ENCODE measurements around the gene STX16. TPM values are rescaled to one million over a fixed set of nuclear protein-coding genes. Genes with fewer than 3 reads are reported as not detected.

Gene STX16
- total RNA-seq, 1 experiment from 2014 or later: 44.5 TPM

DNA sequence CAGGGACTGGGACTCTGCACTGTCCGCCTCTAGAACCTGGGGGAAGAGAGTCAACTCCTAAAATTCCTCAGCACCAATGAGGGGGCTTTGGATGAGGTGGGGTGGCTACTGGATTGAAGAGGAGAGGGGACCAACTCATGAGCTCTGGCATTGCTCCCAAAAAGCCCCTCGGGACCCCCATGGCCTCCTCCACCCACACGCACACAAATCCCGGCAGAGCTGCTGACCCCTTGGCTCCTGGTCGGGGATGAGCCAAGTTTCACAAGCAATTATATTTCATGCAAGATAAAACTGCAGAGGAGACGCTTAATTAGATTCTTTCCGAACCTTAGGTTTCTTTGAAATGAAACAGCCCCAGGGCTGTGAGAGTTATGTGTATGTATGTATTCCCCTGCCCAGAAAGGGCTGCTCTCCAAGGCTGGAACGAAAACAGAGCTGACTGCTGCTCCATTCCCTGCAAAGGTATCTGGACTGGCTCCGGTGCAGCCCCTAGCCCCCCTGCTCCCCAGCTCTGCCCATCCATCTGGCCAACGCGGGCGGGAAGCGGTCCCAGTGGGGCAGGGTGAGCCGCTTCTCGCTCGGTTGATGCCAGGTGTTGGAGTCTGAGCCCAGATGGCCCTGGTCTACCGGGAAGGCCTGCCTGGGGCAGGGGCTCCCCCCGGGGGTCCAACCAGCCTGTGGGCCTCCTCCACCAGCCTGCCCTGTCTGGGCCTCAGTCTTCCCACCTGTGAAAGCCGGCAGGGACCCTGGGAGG, 46.8 kb upstream of the STX16 start:
- CTCF ChIA-PET: no interaction called here
- Histone ChIP-seq H3K4me3 (ENCODE audit: low read depth, low read length, poor library complexity, severe bottlenecking) (no peak overlapping the region), H3K9me3 (ENCODE audit: low read depth, low read length, poor library complexity, severe bottlenecking) (no peaks in the 10 kb centered on the region), H3K27ac (ENCODE audit: low read depth, low read length, poor library complexity, severe bottlenecking) (no peak overlapping the region), H3K27me3 (replicated peaks; ENCODE audit: insufficient read depth, low read depth, low read length, poor library complexity) (no peaks in the 10 kb centered on the region), H3K36me3 (ENCODE audit: insufficient read depth, low read length, poor library complexity, severe bottlenecking) (no peaks in the 10 kb centered on the region), H3K4me1 (ENCODE audit: insufficient read depth, low read length, poor library complexity, severe bottlenecking) (no peaks in the 10 kb centered on the region)
- BruUV-seq (replicated peaks): no TSS peak
- no peak for DNase-seq (ENCODE audit: low spot score)
- POLR2A ChIA-PET (ENCODE audit: low non-redundant PET): no interaction called here
- TF ChIP-seq, protein P1, sequence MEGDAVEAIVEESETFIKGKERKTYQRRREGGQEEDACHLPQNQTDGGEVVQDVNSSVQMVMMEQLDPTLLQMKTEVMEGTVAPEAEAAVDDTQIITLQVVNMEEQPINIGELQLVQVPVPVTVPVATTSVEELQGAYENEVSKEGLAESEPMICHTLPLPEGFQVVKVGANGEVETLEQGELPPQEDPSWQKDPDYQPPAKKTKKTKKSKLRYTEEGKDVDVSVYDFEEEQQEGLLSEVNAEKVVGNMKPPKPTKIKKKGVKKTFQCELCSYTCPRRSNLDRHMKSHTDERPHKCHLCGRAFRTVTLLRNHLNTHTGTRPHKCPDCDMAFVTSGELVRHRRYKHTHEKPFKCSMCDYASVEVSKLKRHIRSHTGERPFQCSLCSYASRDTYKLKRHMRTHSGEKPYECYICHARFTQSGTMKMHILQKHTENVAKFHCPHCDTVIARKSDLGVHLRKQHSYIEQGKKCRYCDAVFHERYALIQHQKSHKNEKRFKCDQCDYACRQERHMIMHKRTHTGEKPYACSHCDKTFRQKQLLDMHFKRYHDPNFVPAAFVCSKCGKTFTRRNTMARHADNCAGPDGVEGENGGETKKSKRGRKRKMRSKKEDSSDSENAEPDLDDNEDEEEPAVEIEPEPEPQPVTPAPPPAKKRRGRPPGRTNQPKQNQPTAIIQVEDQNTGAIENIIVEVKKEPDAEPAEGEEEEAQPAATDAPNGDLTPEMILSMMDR (conservative IDR thresholded peaks at IDR 0.05; ENCODE audit: low read depth, low read length): no peak
- TF ChIP-seq EZH2 (IDR thresholded peaks at IDR 0.05; ENCODE audit: borderline replicate concordance, low read depth, low read length, poor library complexity, severe bottlenecking): no peak
- intact Hi-C loops (cut with micrococcal nuclease; ENCODE audit: unreplicated experiment): no loop called here

DNA sequence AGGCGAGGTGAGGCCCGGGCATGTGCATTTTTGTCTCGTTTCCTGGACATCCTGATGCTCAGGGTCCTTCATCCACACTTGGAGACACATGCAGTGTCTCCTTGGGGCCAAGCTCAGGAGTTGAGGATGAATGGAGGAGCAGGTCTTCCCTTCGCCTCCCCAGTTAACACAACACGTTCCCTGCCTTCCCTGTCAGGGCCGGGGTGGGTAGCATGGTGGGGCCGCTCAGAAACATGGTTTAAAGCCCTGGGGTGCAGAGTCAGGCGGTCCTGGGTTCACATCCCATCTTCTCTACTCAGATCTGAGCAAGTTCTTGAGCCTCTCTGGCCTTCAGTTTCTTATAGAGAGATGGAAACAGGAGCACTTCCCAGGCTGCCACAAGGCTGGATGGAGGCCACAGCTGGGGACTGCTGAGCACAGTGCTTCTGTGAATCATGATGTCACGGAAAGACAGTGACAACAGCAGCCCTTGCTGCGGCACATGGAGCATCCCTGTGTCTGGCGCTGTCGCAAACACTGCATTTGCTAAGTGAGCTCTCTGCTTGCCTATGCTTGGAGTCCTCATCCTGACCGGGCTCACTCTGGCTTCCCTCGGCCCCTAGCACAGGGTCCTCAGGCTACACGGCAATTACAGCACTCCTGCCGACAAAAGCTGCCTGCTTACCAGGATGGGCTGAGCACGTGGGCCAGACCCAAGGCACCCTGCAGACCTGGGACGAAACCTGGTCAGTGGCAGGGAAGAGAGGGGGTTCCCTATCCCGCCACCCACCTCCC, 45.6 kb upstream of the STX16 start:
- no peak overlapping the region for H3K27ac ChIP-seq (ENCODE audit: low read depth, low read length, poor library complexity, severe bottlenecking)
- H3K27me3 ChIP-seq (replicated peaks; ENCODE audit: insufficient read depth, low read depth, low read length, poor library complexity): no peaks in the 10 kb centered on the region
- DNase-seq (ENCODE audit: low spot score): no peak
- POLR2A ChIA-PET (ENCODE audit: low non-redundant PET): interaction anchor here (0.6 kb wide), 1 partner anchor 66 kb away, joined by 4 read pairs; no protein-coding TSS in a partner anchor
- H3K36me3 ChIP-seq (ENCODE audit: insufficient read depth, low read length, poor library complexity, severe bottlenecking): no peaks in the 10 kb centered on the region
- no peak for TF ChIP-seq EZH2 (IDR thresholded peaks at IDR 0.05; ENCODE audit: borderline replicate concordance, low read depth, low read length, poor library complexity, severe bottlenecking)
- TF ChIP-seq, protein P1 (conservative IDR thresholded peaks at IDR 0.05; ENCODE audit: low read depth, low read length): no peak
- no TSS peak for BruUV-seq (replicated peaks)
- CTCF ChIA-PET: no interaction called here
- H3K4me1 ChIP-seq (ENCODE audit: insufficient read depth, low read length, poor library complexity, severe bottlenecking): no peaks in the 10 kb centered on the region
- no peak overlapping the region for H3K4me3 ChIP-seq (ENCODE audit: low read depth, low read length, poor library complexity, severe bottlenecking)
- intact Hi-C loops (cut with micrococcal nuclease; ENCODE audit: unreplicated experiment): no loop called here
- H3K9me3 ChIP-seq (ENCODE audit: low read depth, low read length, poor library complexity, severe bottlenecking): no peaks in the 10 kb centered on the region

DNA sequence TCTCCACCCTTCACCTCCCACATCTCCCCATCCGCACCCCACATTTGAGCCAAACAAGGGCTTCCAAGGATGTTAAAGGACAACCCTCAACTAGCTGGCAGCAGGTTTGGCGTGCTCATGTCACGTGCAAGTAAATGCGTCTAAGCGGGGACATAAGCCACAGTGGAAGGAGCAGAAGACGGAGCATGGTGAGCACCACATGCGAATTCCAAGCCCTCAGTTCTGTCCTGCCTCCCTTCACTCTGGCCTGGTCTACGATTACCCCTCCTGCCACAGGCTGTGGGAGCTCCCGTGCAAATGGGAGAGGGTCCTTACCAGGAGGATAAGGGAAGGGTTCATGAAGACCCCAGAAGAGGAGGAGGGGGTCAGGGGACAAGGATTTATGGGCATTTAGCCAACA, 44.9 kb upstream of the STX16 start:
- H3K4me1 ChIP-seq (ENCODE audit: insufficient read depth, low read length, poor library complexity, severe bottlenecking): no peaks in the 10 kb centered on the region
- ChIA-PET POLR2A (ENCODE audit: low non-redundant PET) (interaction anchor here (0.6 kb wide), 1 partner anchor 67 kb away, joined by 4 read pairs; no protein-coding TSS in a partner anchor), CTCF (no interaction called here)
- intact Hi-C loops (cut with micrococcal nuclease; ENCODE audit: unreplicated experiment): no loop called here
- no TSS peak for BruUV-seq (replicated peaks)
- no peaks in the 10 kb centered on the region for H3K27me3 ChIP-seq (replicated peaks; ENCODE audit: insufficient read depth, low read depth, low read length, poor library complexity)
- no peak overlapping the region for H3K27ac ChIP-seq (ENCODE audit: low read depth, low read length, poor library complexity, severe bottlenecking)
- H3K9me3 ChIP-seq (ENCODE audit: low read depth, low read length, poor library complexity, severe bottlenecking): no peaks in the 10 kb centered on the region
- H3K36me3 ChIP-seq (ENCODE audit: insufficient read depth, low read length, poor library complexity, severe bottlenecking): no peaks in the 10 kb centered on the region
- TF ChIP-seq, protein P1 (conservative IDR thresholded peaks at IDR 0.05; ENCODE audit: low read depth, low read length): no peak
- TF ChIP-seq EZH2 (IDR thresholded peaks at IDR 0.05; ENCODE audit: borderline replicate concordance, low read depth, low read length, poor library complexity, severe bottlenecking): no peak
- no peak overlapping the region for H3K4me3 ChIP-seq (ENCODE audit: low read depth, low read length, poor library complexity, severe bottlenecking)
- no peak for DNase-seq (ENCODE audit: low spot score)
